HCT116 (cell line): ENCODE data around the gene OLFML3. TPM values are rescaled to one million over a fixed set of nuclear protein-coding genes. Genes with fewer than 3 reads are reported as not detected.

Source experiments
- ATAC-seq: fragments of 200-7000 bp; cut with Tn5 transposase; 2 replicates; pipeline ENCODE4 v1.9.1; 2020; ENCODE audit warnings: mild to moderate bottlenecking, moderate library complexity
- Bru-seq: library from RNA; stranded (reverse); fragments of 400-500 nt; gene quantifications from one replicate; lab custom pipeline; 2021; lab: Mats Ljungman, UMichigan
- BruChase-seq, 2 experiments: library from RNA; stranded (reverse); fragments of 400-500 nt; gene quantifications; one replicate each; lab custom pipeline; 2021; lab: Mats Ljungman, UMichigan
- BruUV-seq: library from RNA; stranded (reverse); fragments of 400-500 nt; replicated peaks from 2 replicates; lab custom pipeline; 2021; lab: Mats Ljungman, UMichigan
- CTCF ChIA-PET: fragments of 300-600 bp; sonication (Branson Sonifier 250); formaldehyde crosslinking; loops from one replicate; lab custom pipeline; 2021; ENCODE audit warnings: antibody characterized with exemption; lab: Charles Lee
- POLR2A ChIA-PET: fragments of 300-600, 350-600 bp; sonication (Branson Sonifier 250); formaldehyde crosslinking; loops from one replicate; lab custom pipeline; 2021; ENCODE audit warnings: antibody characterized with exemption; lab: Charles Lee
- RAD21 ChIA-PET, 2 experiments: fragments of 300-600 bp; sonication (Branson Sonifier 250); formaldehyde crosslinking; loops; one replicate each; lab custom pipeline; 2023; ENCODE audit warnings: low total read pairs in 2 of 2; ENCODE audit not compliant: uncharacterized antibody in 2 of 2, unreplicated experiment in 2 of 2, low non-redundant PET in 1 of 2; lab: Charles Lee
- DNase-seq: peaks from one replicate; pipeline ENCODE4 v3.0.0-alpha.2; 2010; ENCODE audit warnings: low read depth, low spot score
- H2AFZ ChIP-seq: fragments of 200-600 bp; shearing (Covaris generic), sonication (generic); 2 replicates; pipeline ENCODE4 v1.6.1; 2017; ENCODE audit warnings: low read depth, mixed run types, mixed read lengths, antibody characterized with exemption, low read length; ENCODE audit not compliant: poor library complexity, severe bottlenecking
- H3K27ac ChIP-seq: 2 replicates; pipeline ENCODE4 v1.5.1; 2012; ENCODE audit warnings: low read depth, low read length
- H3K27me3 ChIP-seq: fragments of 200-600 bp; sonication (generic); 2 replicates; pipeline ENCODE4 v1.6.1; 2016; ENCODE audit warnings: mixed run types, low read length, mixed read lengths; ENCODE audit not compliant: insufficient read depth
- H3K36me3 ChIP-seq, 2 experiments: fragments of 200-500 bp in 1 of 2; fragments of 200-600 bp in 1 of 2; sonication (Bioruptor generic) in 1 of 2; sonication (generic) in 1 of 2; 2 replicates each; pipeline versions ENCODE4 v1.5.1 to v1.6.1; 2014 to 2016; ENCODE audit warnings: low read length in 2 of 2, inconsistent platforms in 1 of 2, mixed read lengths in 1 of 2, mixed run types in 1 of 2; ENCODE audit not compliant: insufficient read depth in 2 of 2, control insufficient read depth in 1 of 2
- H3K4me1 ChIP-seq, 2 experiments: fragments of 200-600 bp in 1 of 2; sonication (generic) in 1 of 2; 2 replicates each; pipeline versions ENCODE4 v1.5.1 to v1.6.1; 2012 to 2017; ENCODE audit warnings: low read length in 2 of 2, inconsistent platforms in 1 of 2, mild to moderate bottlenecking in 1 of 2, mixed read lengths in 1 of 2, mixed run types in 1 of 2, moderate library complexity in 1 of 2; ENCODE audit not compliant: insufficient read depth in 2 of 2, control insufficient read depth in 1 of 2
- H3K4me2 ChIP-seq: fragments of 200-600 bp; sonication (generic); 2 replicates; pipeline ENCODE4 v1.6.1; 2017; ENCODE audit warnings: mixed run types, low read length, mixed read lengths
- H3K4me3 ChIP-seq, 2 experiments: fragments of 200-600 bp in 1 of 2; sonication (generic) in 1 of 2; replicated peaks in 1 of 2; 2 replicates each; pipeline ENCODE4 v1.5.1; 2011 to 2016; ENCODE audit warnings: low read length in 2 of 2, control low read depth in 1 of 2, low read depth in 1 of 2, mild to moderate bottlenecking in 1 of 2, mixed read lengths in 1 of 2, mixed run types in 1 of 2
- H3K79me2 ChIP-seq: fragments of 200-600 bp; sonication (generic); 2 replicates; pipeline ENCODE4 v1.6.1; 2017; ENCODE audit warnings: mild to moderate bottlenecking, mixed run types, low read length, moderate library complexity, mixed read lengths; ENCODE audit not compliant: insufficient read depth
- H3K9ac ChIP-seq: fragments of 200-600 bp; sonication (generic); 2 replicates; pipeline ENCODE4 v1.6.1; 2016; ENCODE audit warnings: low read length, mixed read lengths
- H3K9me2 ChIP-seq: fragments of 200-600 bp; sonication (generic), shearing (Covaris generic); 2 replicates; pipeline ENCODE4 v1.6.1; 2017; ENCODE audit warnings: mixed run types, mild to moderate bottlenecking, moderate library complexity; ENCODE audit not compliant: insufficient read depth
- H3K9me3 ChIP-seq, 2 experiments: fragments of 200-500 bp in 1 of 2; fragments of 200-600 bp in 1 of 2; sonication (Bioruptor generic) in 1 of 2; sonication (generic) in 1 of 2; 2 replicates each; pipeline ENCODE4 v1.6.1; 2014 to 2017; ENCODE audit warnings: low read length in 2 of 2, mixed read lengths in 2 of 2, inconsistent platforms in 1 of 2, low read depth in 1 of 2, mild to moderate bottlenecking in 1 of 2, mixed run types in 1 of 2, moderate library complexity in 1 of 2; ENCODE audit not compliant: control insufficient read depth in 1 of 2, insufficient read depth in 1 of 2
- H4K20me1 ChIP-seq: fragments of 200-600 bp; sonication (generic), shearing (Covaris generic); 2 replicates; pipeline ENCODE4 v1.6.1; 2017; ENCODE audit warnings: mixed run types, mild to moderate bottlenecking, moderate library complexity; ENCODE audit not compliant: insufficient read depth
- CBX3 ChIP-seq: IDR thresholded peaks from 2 replicates; pipeline ENCODE4 v1.6.1; 2012; ENCODE audit warnings: low read depth
- CEBPB ChIP-seq: IDR thresholded peaks from 2 replicates; pipeline ENCODE4 v1.6.1; 2012; ENCODE audit warnings: low read depth
- CTCF ChIP-seq, 3 experiments: fragments of 200-600 bp in 1 of 3; sonication (generic) in 1 of 3; IDR thresholded peaks in 2 of 3; conservative IDR thresholded peaks in 1 of 3; 2 replicates each; pipeline ENCODE4 v1.5.1; 2012 to 2017; ENCODE audit warnings: low read depth in 2 of 3, low read length in 2 of 3, antibody characterized with exemption in 1 of 3, borderline replicate concordance in 1 of 3, control low read depth in 1 of 3, mild to moderate bottlenecking in 1 of 3, mixed read lengths in 1 of 3, mixed run types in 1 of 3, moderate library complexity in 1 of 3; ENCODE audit not compliant: insufficient read depth in 1 of 3
- EGR1 ChIP-seq: IDR thresholded peaks from 2 replicates; pipeline ENCODE4 v1.6.1; 2012; ENCODE audit warnings: low read depth
- ELF1 ChIP-seq: IDR thresholded peaks from 2 replicates; pipeline ENCODE4 v1.6.1; 2012; ENCODE audit warnings: low read depth, borderline replicate concordance
- POLR2AphosphoS5 ChIP-seq: IDR thresholded peaks from 2 replicates; pipeline ENCODE4 v1.6.1; 2011; ENCODE audit warnings: mild to moderate bottlenecking, low read depth, low read length, moderate library complexity
- RAD21 ChIP-seq: IDR thresholded peaks from 2 replicates; pipeline ENCODE4 v1.6.1; 2012; ENCODE audit warnings: low read depth, mild to moderate bottlenecking
- intact Hi-C: fragments of 100-400 bp; cut with micrococcal nuclease; formaldehyde crosslinking; loops from 2 replicates; pipeline ENCODE4 v1.10.0; 2022
- long read RNA-seq: library from polyadenylated mRNA; unstranded; transcript quantifications from one replicate; pipeline ENCODE4 v2.0.0, GENCODE V29; 2021; ENCODE audit not compliant: unreplicated experiment
- polyA plus RNA-seq: library from polyadenylated mRNA; unstranded; fragments of >200 nt; gene quantifications from 2 replicates; pipeline ENCODE4 v1.2.1, GENCODE V29; 2012; ENCODE audit warnings: missing spikeins
- total RNA-seq: library from RNA; stranded (reverse); gene quantifications from one replicate; pipeline ENCODE4 v1.2.1, GENCODE V29; 2021; ENCODE audit not compliant: unreplicated experiment

OLFML3 gene, protein sequence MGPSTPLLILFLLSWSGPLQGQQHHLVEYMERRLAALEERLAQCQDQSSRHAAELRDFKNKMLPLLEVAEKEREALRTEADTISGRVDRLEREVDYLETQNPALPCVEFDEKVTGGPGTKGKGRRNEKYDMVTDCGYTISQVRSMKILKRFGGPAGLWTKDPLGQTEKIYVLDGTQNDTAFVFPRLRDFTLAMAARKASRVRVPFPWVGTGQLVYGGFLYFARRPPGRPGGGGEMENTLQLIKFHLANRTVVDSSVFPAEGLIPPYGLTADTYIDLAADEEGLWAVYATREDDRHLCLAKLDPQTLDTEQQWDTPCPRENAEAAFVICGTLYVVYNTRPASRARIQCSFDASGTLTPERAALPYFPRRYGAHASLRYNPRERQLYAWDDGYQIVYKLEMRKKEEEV
- total RNA-seq, result 0.25 TPM
- 0.04 and 0.08 TPM in 2 replicates for polyA plus RNA-seq
- Bru-seq, nascent RNA, result percentile 39 among the genes with signal in this experiment
- percentile 24 among the genes with signal in this experiment for BruChase-seq, experiment 1, labeled RNA remaining after a 6-hour chase
- percentile 22 among the genes with signal in this experiment for BruChase-seq, experiment 2, labeled RNA remaining after a 2-hour chase
- long read RNA-seq, result 0 reads

GRCh38 chr1:113978863-113979702 is at the start of gene OLFML3:
OLFML3 (plus strand) TSS chr1:113979474; CDS start chr1:113979517, 43 bp downstream.
- no TSS peak for BruUV-seq
- Histone ChIP-seq H3K9ac (no peak within 1 kb of the TSS), H3K9me2 (no peaks in the 10 kb centered on the region), H3K79me2 (no peaks in the 10 kb centered on the region), H4K20me1 (no peaks in the 10 kb centered on the region), H3K4me1 (peaks cover 5 to 10% of the 10 kb centered on the region in 2 experiments; a peak in 3 of 4 replicates), H3K27me3 (no peaks in the 10 kb centered on the region), H3K9me3 (no peaks in the 10 kb centered on the region), H2AFZ (no peak within 1 kb of the TSS), H3K36me3 (0 out of 4 replicates have a peak, but pooled peaks cover 0 to 3% of the 10 kb centered on the region in 2 experiments), H3K4me2 (peak within 1 kb of the TSS; percentile 51), H3K4me3 (no peak within 1 kb of the TSS)
- CTCF ChIA-PET, result interaction anchor here (0.7 to 6.3 kb wide), 24 partner anchors 10 to 1264 kb away, joined by 3 to 87 read pairs (median 3); partner anchors contain the start of genes DENND2C and PPM1J
- DNase-seq, result peak; percentile 66
- peak; percentile 88 for ATAC-seq
- intact Hi-C loops, result loop anchor here (1.0 to 10.0 kb wide), 8 partner anchors 238 to 1136 kb away; no protein-coding TSS in a partner anchor
- RAD21 ChIA-PET, result interaction anchor here in 1 of 2 experiments (0.7 to 2.1 kb wide), 2 partner anchors 152 to 304 kb away, joined by 3 to 7 read pairs; no protein-coding TSS in a partner anchor
- TF ChIP-seq CTCF (IDR thresholded peaks at IDR 0.05 in 2 of 3, conservative IDR thresholded peaks at IDR 0.05 in 1 of 3; ENCODE audit: borderline replicate concordance in 1 of 3, insufficient read depth in 1 of 3, low read depth in 2 of 3, low read length in 2 of 3) (peak; percentile 61 to 72 (median 70); a peak in 5 of 6 replicates), POLR2AphosphoS5 (no peak), RAD21 (peak; percentile 83), EGR1 (no peak), CEBPB (no peak), CBX3 (no peak), ELF1 (no peak)
- TF ChIP-seq, all 23 proteins: peak for 2
- POLR2A ChIA-PET, result no interaction called here
- no peak within 1 kb of the TSS for H3K27ac ChIP-seq
